ENCODE results near the gene ZNF850.

GRCh38 chr19:36772311-36773222 is at the start of gene ZNF850:
- TF ChIP-seq, protein P1, sequence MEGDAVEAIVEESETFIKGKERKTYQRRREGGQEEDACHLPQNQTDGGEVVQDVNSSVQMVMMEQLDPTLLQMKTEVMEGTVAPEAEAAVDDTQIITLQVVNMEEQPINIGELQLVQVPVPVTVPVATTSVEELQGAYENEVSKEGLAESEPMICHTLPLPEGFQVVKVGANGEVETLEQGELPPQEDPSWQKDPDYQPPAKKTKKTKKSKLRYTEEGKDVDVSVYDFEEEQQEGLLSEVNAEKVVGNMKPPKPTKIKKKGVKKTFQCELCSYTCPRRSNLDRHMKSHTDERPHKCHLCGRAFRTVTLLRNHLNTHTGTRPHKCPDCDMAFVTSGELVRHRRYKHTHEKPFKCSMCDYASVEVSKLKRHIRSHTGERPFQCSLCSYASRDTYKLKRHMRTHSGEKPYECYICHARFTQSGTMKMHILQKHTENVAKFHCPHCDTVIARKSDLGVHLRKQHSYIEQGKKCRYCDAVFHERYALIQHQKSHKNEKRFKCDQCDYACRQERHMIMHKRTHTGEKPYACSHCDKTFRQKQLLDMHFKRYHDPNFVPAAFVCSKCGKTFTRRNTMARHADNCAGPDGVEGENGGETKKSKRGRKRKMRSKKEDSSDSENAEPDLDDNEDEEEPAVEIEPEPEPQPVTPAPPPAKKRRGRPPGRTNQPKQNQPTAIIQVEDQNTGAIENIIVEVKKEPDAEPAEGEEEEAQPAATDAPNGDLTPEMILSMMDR (conservative IDR thresholded peaks at IDR 0.05), result no peak
- TF ChIP-seq EZH2 (IDR thresholded peaks at IDR 0.05; ENCODE audit: low read depth), result no peak
